Measurements from ENCODE around the gene RREB1. TPM values are rescaled to one million over a fixed set of nuclear protein-coding genes. Genes with fewer than 3 reads are reported as not detected.

Gene RREB1
- total and polyA plus RNA-seq, 2 of the 4 experiments (the other 2 are of a cell fraction) = 8.4 to 14.5 TPM

- H3K27me3 ChIP-seq (ENCODE audit: control insufficient read depth, insufficient read depth, low read length) = no peaks in the 10 kb centered on the region
- peaks cover 16% of the 10 kb centered on the region; the same call in 1 of the 2 replicates for H4K20me1 ChIP-seq (ENCODE audit: insufficient read depth, low read length)
- H2AFZ ChIP-seq (replicated peaks; ENCODE audit: low read length, poor library complexity) = no peak overlapping the region
- POLR2A ChIA-PET (ENCODE audit: unreplicated experiment) = no interaction called here
- H3K56ac ChIP-seq (ENCODE audit: extremely low read depth, insufficient read depth, low read length) = no peak overlapping the region
- WGBS, 2 experiments (ENCODE audit: extremely low coverage in 2 of 2, insufficient read length in 1 of 2) = 81% methylated on average over 3 of the region's 4 CpGs; no CpG with 5 or more reads in 1 of the 2 experiments
- H2BK20ac ChIP-seq (ENCODE audit: low read depth, low read length) = no peak overlapping the region
- in situ Hi-C loops (cut with MboI; ENCODE audit: low sequenced_read_pairs) = no loop called here
- no peak overlapping the region for H2AK5ac ChIP-seq (ENCODE audit: low read depth, low read length)
- BruUV-seq (replicated peaks) = no TSS peak
- H2BK5ac ChIP-seq (ENCODE audit: low read depth, low read length, poor library complexity, severe bottlenecking) = no peak overlapping the region
- H3K9me1 ChIP-seq (ENCODE audit: insufficient read depth, low read length) = peaks cover 41% of the 10 kb centered on the region
- DNase-seq (no peak), ATAC-seq (ENCODE audit: low read depth) (no peak)
- no peak overlapping the region for H3K14ac ChIP-seq (replicated peaks; ENCODE audit: low read depth, low read length)
- no peak overlapping the region for H3K27ac ChIP-seq (ENCODE audit: insufficient read depth, low read length)
- H4K5ac ChIP-seq (ENCODE audit: low read depth, low read length) = no peak overlapping the region
- H3K79me1 ChIP-seq (ENCODE audit: low read depth in 1 of 2, low read length in 2 of 2) = peaks cover 42 to 71% of the 10 kb centered on the region in 2 experiments
- H4K91ac ChIP-seq (ENCODE audit: insufficient read depth, low read depth, low read length) = no peak overlapping the region
- peaks cover 27% of the 10 kb centered on the region for H3K36me3 ChIP-seq (ENCODE audit: control insufficient read depth, insufficient read depth, low read length)
- TF ChIP-seq NFE2L2 (IDR thresholded peaks at IDR 0.05; ENCODE audit: low read depth, low read length) (no peak), FOS (IDR thresholded peaks at IDR 0.05; ENCODE audit: low read depth, low read length) (no peak), USF2 (IDR thresholded peaks at IDR 0.05; ENCODE audit: low read depth, low read length) (no peak), MXI1 (IDR thresholded peaks at IDR 0.05; ENCODE audit: borderline replicate concordance, low read depth, low read length) (no peak), BHLHE40 (IDR thresholded peaks at IDR 0.05; ENCODE audit: low read depth, low read length) (no peak), RAD21 (IDR thresholded peaks at IDR 0.05; ENCODE audit: low read length) (no peak), RFX5 (IDR thresholded peaks at IDR 0.05; ENCODE audit: low read depth, low read length) (no peak), CHD1 (IDR thresholded peaks at IDR 0.05; ENCODE audit: low read depth, low read length) (no peak), POLR2A (IDR thresholded peaks at IDR 0.05; ENCODE audit: low read depth, low read length) (no peak), RCOR1 (IDR thresholded peaks at IDR 0.05; ENCODE audit: insufficient replicate concordance, low read length) (no peak), MAZ (IDR thresholded peaks at IDR 0.05; ENCODE audit: borderline replicate concordance, low read depth, low read length) (no peak), MAFK (IDR thresholded peaks at IDR 0.05; ENCODE audit: low read depth, low read length) (no peak), CTCF (conservative IDR thresholded peaks at IDR 0.05; ENCODE audit: low read depth, low read length) (no peak), ELK1 (IDR thresholded peaks at IDR 0.05; ENCODE audit: borderline replicate concordance, low read depth, low read length) (no peak), CEBPB (IDR thresholded peaks at IDR 0.05; ENCODE audit: low read depth, low read length) (no peak), SMC3 (IDR thresholded peaks at IDR 0.05; ENCODE audit: low read depth, low read length) (no peak)
- H3K4me3 ChIP-seq (ENCODE audit: insufficient read depth, low read depth, low read length) = no peak overlapping the region
- no peak overlapping the region for H3K23ac ChIP-seq (ENCODE audit: low read depth, low read length)
- H2AK9ac ChIP-seq (replicated peaks; ENCODE audit: low read depth, low read length, poor library complexity) = no peak overlapping the region
- no peak overlapping the region for H3K18ac ChIP-seq (ENCODE audit: low read depth, low read length)
- CTCF ChIA-PET = no interaction called here
- no peaks in the 10 kb centered on the region for H3K9me3 ChIP-seq (ENCODE audit: control insufficient read depth, insufficient read depth, low read length)
- no peak overlapping the region for H3K9ac ChIP-seq (ENCODE audit: low read depth, low read length)
- intact Hi-C loops (cut with micrococcal nuclease) = no loop called here
- H3K4me2 ChIP-seq (ENCODE audit: low read depth, low read length) = no peak overlapping the region
- peaks cover 4% of the 10 kb centered on the region; the same call in 1 of the 2 replicates for H3K4me1 ChIP-seq (ENCODE audit: control insufficient read depth, insufficient read depth, low read length)
- no peak overlapping the region for H2BK120ac ChIP-seq (ENCODE audit: low read depth, low read length)
- no peak overlapping the region for H4K8ac ChIP-seq (ENCODE audit: low read depth in 2 of 2, low read length in 2 of 2)
- no peak overlapping the region for H3K4ac ChIP-seq (ENCODE audit: low read depth, low read length)
- H2BK15ac ChIP-seq (ENCODE audit: low read depth, low read length) = no peak overlapping the region
- dilution Hi-C loops (cut with HindIII; ENCODE audit: low sequenced_read_pairs, unreplicated experiment) = no loop called here
These were observed 100.0 kb downstream of the RREB1 start for GRCh38 chr6:7207720-7208119.
